ENCODE results near the gene SEMA3F. TPM values are rescaled to one million over a fixed set of nuclear protein-coding genes. Genes with fewer than 3 reads are reported as not detected.
A peak's percentile ranks its signal among the peaks of the same experiment; 100 is the strongest.

Gene SEMA3F
- polyA plus RNA-seq (2011; rRNA removed) = 2.9 and 5.0 TPM in 2 replicates
- polyA plus RNA-seq (2012; cell fraction: cytosol; rRNA removed) = 3.9 and 5.8 TPM in 2 replicates
- polyA plus RNA-seq (2012; cell fraction: nucleus; rRNA removed) = 7.9 and 11.6 TPM in 2 replicates
- 9.0 to 10.6 TPM (median 10.1 TPM) in 3 replicates for polyA plus RNA-seq (2017; fragmentation: RNase III; extraction: RNeasy Plus Mini Kit Qiagen cat#74134 plus additional on column Dnase treatment)
- polyA minus RNA-seq (2011; rRNA and poly(A)+ RNA removed) = 8.6 and 8.9 TPM in 2 replicates

- no peak for TF ChIP-seq CHD4 (IDR thresholded peaks at IDR 0.05; ENCODE audit: borderline replicate concordance)
- peak; percentile 47 for TF ChIP-seq CTCF (IDR thresholded peaks at IDR 0.05)
- TF ChIP-seq POLR2A (IDR thresholded peaks at IDR 0.05; ENCODE audit: low read length) = peak; percentile 49
- TF ChIP-seq CBX8 (IDR thresholded peaks at IDR 0.05) = no peak
- TF ChIP-seq SMC3 (IDR thresholded peaks at IDR 0.05) = peak; percentile 63
- peak in 1 of 2 experiments; percentile 59; a peak in 2 of 5 replicates for TF ChIP-seq RAD21 (conservative IDR thresholded peaks at IDR 0.05 in 1 of 2, IDR thresholded peaks at IDR 0.05 in 1 of 2)
- TF ChIP-seq RNF2 (IDR thresholded peaks at IDR 0.05; ENCODE audit: borderline replicate concordance, low read depth) = no peak
- no CpG with 5 or more reads among the region's 98 CpGs for WGBS (ENCODE audit: missing lambda C conversion rate)
- DNase-seq (ENCODE audit: low read depth in 1 of 2, low spot score in 1 of 2) (peak; percentile 47 to 70), FAIRE-seq (no peak), ATAC-seq (peak; percentile 72 to 79)
- peak within 1 kb of the TSS; percentile 74 for H3K4me3 ChIP-seq
- H3K4me1 ChIP-seq = peaks cover 39% of the 10 kb centered on the region
- CTCF ChIA-PET = interaction anchor here (1.0 to 1.3 kb wide), 2 partner anchors 26 to 35 kb away, joined by 3 to 5 read pairs; no protein-coding TSS in a partner anchor
- peak within 1 kb of the TSS; percentile 94 for H3K4me2 ChIP-seq
- POLR2A ChIA-PET = no interaction called here
- no peaks in the 10 kb centered on the region for H3K9me3 ChIP-seq
- peak within 1 kb of the TSS; percentile 76 to 85 for H3K27ac ChIP-seq
These were observed at the start of gene SEMA3F for GRCh38 chr3:50154840-50155490. TSS of gene SEMA3F (plus strand) at chr3:50155324. CDS start at chr3:50159623, 4,299 bp downstream.

GRCh38 chr3:50111757-50112156, 43.4 kb upstream of the SEMA3F start:
- ATAC-seq = no peak
- 95% methylated on average over 4 of the region's 5 CpGs for WGBS (ENCODE audit: missing lambda C conversion rate)
- Histone ChIP-seq H3K4me1 (no peaks in the 10 kb centered on the region), H3K27ac (no peak overlapping the region), H3K4me2 (no peak overlapping the region), H3K4me3 (no peak overlapping the region), H3K9me3 (no peaks in the 10 kb centered on the region)
- ChIA-PET POLR2A (no interaction called here), CTCF (interaction anchor here (2.0 to 4.1 kb wide), 2 partner anchors 10 to 77 kb away, joined by 6 to 23 read pairs; no protein-coding TSS in a partner anchor)
- FAIRE-seq = no peak
- TF ChIP-seq POLR2A (IDR thresholded peaks at IDR 0.05; ENCODE audit: low read length) = no peak
- no peak for TF ChIP-seq FOSB (CRISPR knock-in tag; IDR thresholded peaks at IDR 0.05)
- TF ChIP-seq RARB (CRISPR knock-in tag; IDR thresholded peaks at IDR 0.05) = no peak
- TF ChIP-seq CEBPB (IDR thresholded peaks at IDR 0.05) = no peak
- no peak for TF ChIP-seq CBX2 (IDR thresholded peaks at IDR 0.05; ENCODE audit: borderline replicate concordance, low read depth)
- no peak for TF ChIP-seq ZNF302 (CRISPR knock-in tag; IDR thresholded peaks at IDR 0.05)
- TF ChIP-seq ATOH8 (CRISPR knock-in tag; IDR thresholded peaks at IDR 0.05; ENCODE audit: low read depth) = no peak
- no peak for TF ChIP-seq ESRRA (IDR thresholded peaks at IDR 0.05; ENCODE audit: borderline replicate concordance, low read length)
- no peak for TF ChIP-seq NR3C1 (IDR thresholded peaks at IDR 0.05)
- no peak for TF ChIP-seq SMC3 (IDR thresholded peaks at IDR 0.05)
- no peak for TF ChIP-seq KDM5A (IDR thresholded peaks at IDR 0.05)
- DNase-seq (ENCODE audit: low read depth in 1 of 2, low spot score in 1 of 2) = no peak

- peak; percentile 47 to 71; a peak in 4 of 6 replicates for ATAC-seq
- ChIA-PET POLR2A (no interaction called here), CTCF (interaction anchor here (2.0 to 4.1 kb wide), 2 partner anchors 9 to 77 kb away, joined by 6 to 23 read pairs; no protein-coding TSS in a partner anchor)
- TF ChIP-seq CHD4 (IDR thresholded peaks at IDR 0.05; ENCODE audit: borderline replicate concordance) (no peak), HOXA7 (CRISPR knock-in tag; IDR thresholded peaks at IDR 0.05) (no peak), HOXB13 (CRISPR knock-in tag; IDR thresholded peaks at IDR 0.05; ENCODE audit: low read depth) (no peak), ZC3H11A (IDR thresholded peaks at IDR 0.05) (no peak), ZSCAN20 (CRISPR knock-in tag; IDR thresholded peaks at IDR 0.05) (no peak), ATOH8 (CRISPR knock-in tag; IDR thresholded peaks at IDR 0.05; ENCODE audit: low read depth) (no peak), HDAC2 (IDR thresholded peaks at IDR 0.05) (no peak), PHF8 (IDR thresholded peaks at IDR 0.05; ENCODE audit: borderline replicate concordance, low read depth) (no peak)
- WGBS (ENCODE audit: missing lambda C conversion rate) = 100% methylated on average over 3 of the region's 3 CpGs
- H3K4me1 ChIP-seq = no peaks in the 10 kb centered on the region
- H3K9me3 ChIP-seq = no peaks in the 10 kb centered on the region
- DNase-seq (ENCODE audit: low read depth in 1 of 2, low spot score in 1 of 2) = peak in 1 of 2 experiments; percentile 42
- FAIRE-seq = no peak
- H3K4me3 ChIP-seq = no peak overlapping the region
- H3K27ac ChIP-seq = no peak overlapping the region
- no peak overlapping the region for H3K4me2 ChIP-seq
These were observed 42.7 kb upstream of the SEMA3F start for GRCh38 chr3:50112462-50112861.

Measured in A549 (cell line).